ENCODE data around the gene RBL2. TPM values are rescaled to one million over a fixed set of nuclear protein-coding genes. Genes with fewer than 3 reads are reported as not detected.

The RBL2 gene
- total RNA-seq, 5 donors from 2014 or later (not counting 1 experiment from before 2014, with no cell fraction given) = 193 to 366 (median 261) TPM

GRCh38 chr16:53515811-53516210 lies 81.5 kb downstream of the RBL2 start:
- DNase-seq (peak in 1 of 35 experiments; percentile 1), ATAC-seq (replicated peaks in 1 of 4) (no peak)
- Histone ChIP-seq H3K36me3 (ENCODE audit: control insufficient read depth in 2 of 2, extremely low read depth in 1 of 2, insufficient read depth in 1 of 2, low read length in 1 of 2) (no peaks in the 10 kb centered on the region), H3K9me3 (no peaks in the 10 kb centered on the region), H3K4me1 (ENCODE audit: control insufficient read depth in 1 of 2, extremely low read depth in 1 of 2, insufficient read depth in 2 of 2, low read length in 2 of 2) (peaks cover 33 to 77% of the 10 kb centered on the region in 2 experiments), H3K27ac (ENCODE audit: low read length) (no peak overlapping the region), H3K4me3 (ENCODE audit: control insufficient read depth in 1 of 2, extremely low read depth in 1 of 2, low read length in 1 of 2) (no peak overlapping the region), H3K27me3 (replicated peaks in 1 of 2; ENCODE audit: control insufficient read depth in 2 of 2, extremely low read depth in 1 of 2, insufficient read depth in 2 of 2, low read length in 1 of 2) (peaks cover 0 to 12% of the 10 kb centered on the region in 2 experiments)
- Mint-ChIP-seq H3K27ac (no peak overlapping the region), H3K27me3 (peaks cover 0 to 7% of the 10 kb centered on the region in 2 donors), H3K9me3 (no peaks in the 10 kb centered on the region), H3K4me3 (peak overlapping the region in 1 of 3 donors; percentile 3), H3K4me1 (peaks cover 52 to 76% (median 53%) of the 10 kb centered on the region in 3 donors), H3K36me3 (no peaks in the 10 kb centered on the region)
- 89% methylated on average over 2 of the region's 2 CpGs for WGBS (ENCODE audit: insufficient coverage)
- ChIA-PET CTCF (interaction anchor here in 1 of 2 donors (0.6 kb wide), 1 partner anchor 186 kb away, joined by 3 read pairs; no protein-coding TSS in a partner anchor), POLR2A (interaction anchor here in 1 of 2 donors (0.6 kb wide), 1 partner anchor 10 kb away, joined by 3 read pairs; no protein-coding TSS in a partner anchor)

GRCh38 chr16:53517851-53518250 lies 83.6 kb downstream of the RBL2 start:
- Mint-ChIP-seq H3K4me3 (peak overlapping the region; percentile 34 to 80 (median 69)), H3K9me3 (no peaks in the 10 kb centered on the region), H3K4me1 (peaks cover 47 to 64% (median 47%) of the 10 kb centered on the region in 3 donors), H3K27ac (peak overlapping the region in 1 of 2 donors; percentile 72), H3K36me3 (no peaks in the 10 kb centered on the region), H3K27me3 (peaks cover 0 to 7% of the 10 kb centered on the region in 2 donors)
- DNase-seq (no peak), ATAC-seq (replicated peaks in 1 of 4) (no peak)
- CTCF ChIA-PET = interaction anchor here in 1 of 2 donors (0.6 to 2.1 kb wide), 5 partner anchors 9 to 306 kb away, joined by 3 to 8 read pairs (median 3); no protein-coding TSS in a partner anchor
- POLR2A ChIA-PET = interaction anchor here (0.5 to 0.7 kb wide), 4 partner anchors 12 to 28 kb away, joined by 3 to 4 read pairs (median 3); no protein-coding TSS in a partner anchor
- no peaks in the 10 kb centered on the region for H3K36me3 ChIP-seq (ENCODE audit: control insufficient read depth in 2 of 2, extremely low read depth in 1 of 2, insufficient read depth in 1 of 2, low read length in 1 of 2)
- no peak overlapping the region for H3K27ac ChIP-seq (ENCODE audit: low read length)
- 89% methylated on average over 4 of the region's 4 CpGs for WGBS (ENCODE audit: insufficient coverage)
- H3K4me1 ChIP-seq (ENCODE audit: control insufficient read depth in 1 of 2, extremely low read depth in 1 of 2, insufficient read depth in 2 of 2, low read length in 2 of 2) = peaks cover 33 to 64% of the 10 kb centered on the region in 2 experiments
- H3K4me3 ChIP-seq (ENCODE audit: control insufficient read depth in 1 of 2, extremely low read depth in 1 of 2, low read length in 1 of 2) = peak overlapping the region; percentile 52 to 70
- peaks cover 0 to 5% of the 10 kb centered on the region in 2 experiments for H3K27me3 ChIP-seq (replicated peaks in 1 of 2; ENCODE audit: control insufficient read depth in 2 of 2, extremely low read depth in 1 of 2, insufficient read depth in 2 of 2, low read length in 1 of 2)
- H3K9me3 ChIP-seq = no peaks in the 10 kb centered on the region

- Histone ChIP-seq H3K4me1 (ENCODE audit: control insufficient read depth in 1 of 2, extremely low read depth in 1 of 2, insufficient read depth in 2 of 2, low read length in 2 of 2) (peaks cover 33 to 56% of the 10 kb centered on the region in 2 experiments), H3K36me3 (ENCODE audit: control insufficient read depth in 2 of 2, extremely low read depth in 1 of 2, insufficient read depth in 1 of 2, low read length in 1 of 2) (no peaks in the 10 kb centered on the region), H3K27me3 (replicated peaks in 1 of 2; ENCODE audit: control insufficient read depth in 2 of 2, extremely low read depth in 1 of 2, insufficient read depth in 2 of 2, low read length in 1 of 2) (peaks cover 0 to 5% of the 10 kb centered on the region in 2 experiments), H3K4me3 (ENCODE audit: control insufficient read depth in 1 of 2, extremely low read depth in 1 of 2, low read length in 1 of 2) (peak overlapping the region; percentile 52 to 70), H3K27ac (ENCODE audit: low read length) (peak overlapping the region; percentile 69), H3K9me3 (no peaks in the 10 kb centered on the region)
- H3K4me3 Mint-ChIP-seq = peak overlapping the region; percentile 70 to 80 (median 73)
- H3K27me3 Mint-ChIP-seq = peaks cover 0 to 10% of the 10 kb centered on the region in 2 donors
- peak overlapping the region; percentile 11 to 17 for H3K27ac Mint-ChIP-seq
- H3K9me3 Mint-ChIP-seq = no peaks in the 10 kb centered on the region
- WGBS (ENCODE audit: insufficient coverage) = 10% methylated on average over 9 of the region's 19 CpGs
- POLR2A ChIA-PET = interaction anchor here (0.5 to 0.8 kb wide), 7 partner anchors 10 to 100 kb away, joined by 3 to 6 read pairs (median 4); no protein-coding TSS in a partner anchor
- H3K36me3 Mint-ChIP-seq = no peaks in the 10 kb centered on the region
- DNase-seq = peak; percentile 52 to 88 (median 73)
- peaks cover 45 to 59% (median 48%) of the 10 kb centered on the region in 3 donors for H3K4me1 Mint-ChIP-seq
- peak; percentile 78 to 96 (median 93) for ATAC-seq (replicated peaks in 1 of 4)
- CTCF ChIA-PET = interaction anchor here in 1 of 2 donors (0.6 to 2.1 kb wide), 6 partner anchors 9 to 143 kb away, joined by 3 to 8 read pairs (median 4); no protein-coding TSS in a partner anchor
These were observed 84.5 kb downstream of the RBL2 start for GRCh38 chr16:53518550-53519416.

GRCh38 chr16:53519417-53520091 lies 85.3 kb downstream of the RBL2 start:
- POLR2A ChIA-PET = interaction anchor here (0.6 to 0.7 kb wide), 3 partner anchors 10 to 25 kb away, joined by 3 to 6 read pairs (median 4); no protein-coding TSS in a partner anchor
- Histone ChIP-seq H3K27ac (ENCODE audit: low read length) (peak overlapping the region; percentile 69), H3K9me3 (no peaks in the 10 kb centered on the region), H3K27me3 (replicated peaks in 1 of 2; ENCODE audit: control insufficient read depth in 2 of 2, extremely low read depth in 1 of 2, insufficient read depth in 2 of 2, low read length in 1 of 2) (peaks cover 0 to 5% of the 10 kb centered on the region in 2 experiments), H3K36me3 (ENCODE audit: control insufficient read depth in 2 of 2, extremely low read depth in 1 of 2, insufficient read depth in 1 of 2, low read length in 1 of 2) (no peaks in the 10 kb centered on the region), H3K4me3 (ENCODE audit: control insufficient read depth in 1 of 2, extremely low read depth in 1 of 2, low read length in 1 of 2) (peak overlapping the region; percentile 52 to 70), H3K4me1 (ENCODE audit: control insufficient read depth in 1 of 2, extremely low read depth in 1 of 2, insufficient read depth in 2 of 2, low read length in 2 of 2) (peaks cover 33 to 56% of the 10 kb centered on the region in 2 experiments)
- 58% methylated on average over 4 of the region's 8 CpGs for WGBS (ENCODE audit: insufficient coverage)
- H3K27me3 Mint-ChIP-seq = peaks cover 0 to 10% of the 10 kb centered on the region in 2 donors
- CTCF ChIA-PET = interaction anchor here in 1 of 2 donors (0.8 to 2.1 kb wide), 5 partner anchors 10 to 62 kb away, joined by 3 to 8 read pairs (median 5); no protein-coding TSS in a partner anchor
- no peaks in the 10 kb centered on the region for H3K9me3 Mint-ChIP-seq
- H3K4me1 Mint-ChIP-seq = peaks cover 41 to 54% (median 52%) of the 10 kb centered on the region in 3 donors
- peak overlapping the region in 1 of 2 donors; percentile 17 for H3K27ac Mint-ChIP-seq
- peak overlapping the region; percentile 70 to 80 (median 73) for H3K4me3 Mint-ChIP-seq
- no peaks in the 10 kb centered on the region for H3K36me3 Mint-ChIP-seq
- ATAC-seq (replicated peaks in 1 of 4) (peak in 2 of 4 experiments; percentile 3 to 23), DNase-seq (peak in 2 of 35 experiments; percentile 7 to 49)

- Histone ChIP-seq H3K27ac (ENCODE audit: low read length) (no peak overlapping the region), H3K9me3 (no peaks in the 10 kb centered on the region), H3K4me1 (ENCODE audit: control insufficient read depth in 1 of 2, extremely low read depth in 1 of 2, insufficient read depth in 2 of 2, low read length in 2 of 2) (peaks cover 14 to 23% of the 10 kb centered on the region in 2 experiments), H3K36me3 (ENCODE audit: control insufficient read depth in 2 of 2, extremely low read depth in 1 of 2, insufficient read depth in 1 of 2, low read length in 1 of 2) (no peaks in the 10 kb centered on the region), H3K4me3 (ENCODE audit: control insufficient read depth in 1 of 2, extremely low read depth in 1 of 2, low read length in 1 of 2) (no peak overlapping the region), H3K27me3 (replicated peaks in 1 of 2; ENCODE audit: control insufficient read depth in 2 of 2, extremely low read depth in 1 of 2, insufficient read depth in 2 of 2, low read length in 1 of 2) (no peaks in the 10 kb centered on the region)
- Mint-ChIP-seq H3K9me3 (no peaks in the 10 kb centered on the region), H3K36me3 (no peaks in the 10 kb centered on the region), H3K27ac (no peak overlapping the region), H3K4me3 (no peak overlapping the region), H3K4me1 (peaks cover 18 to 25% (median 25%) of the 10 kb centered on the region in 3 donors), H3K27me3 (peaks cover 0 to 7% of the 10 kb centered on the region in 2 donors)
- CTCF ChIA-PET = interaction anchor here in 1 of 2 donors (0.6 kb wide), 1 partner anchor 222 kb away, joined by 3 read pairs; no protein-coding TSS in a partner anchor
- no peak for ATAC-seq (replicated peaks in 1 of 4)
- no peak for DNase-seq
- POLR2A ChIA-PET = no interaction called here
- WGBS (ENCODE audit: insufficient coverage) = 95% methylated on average over 17 of the region's 21 CpGs
These were observed 89.0 kb downstream of the RBL2 start for GRCh38 chr16:53523126-53523804.
